ENCODE results near the gene FBXW7. TPM values are rescaled to one million over a fixed set of nuclear protein-coding genes. Genes with fewer than 3 reads are reported as not detected.

FBXW7 gene
- total RNA-seq, 1 experiment from 2014 or later: 23.0 TPM

GRCh38 chr4:152424396-152424795 is 111.5 kb downstream of the FBXW7 start:
- ATAC-seq: no peak
- no peak for DNase-seq (ENCODE audit: low spot score)
- no peak overlapping the region for H3K4me3 Mint-ChIP-seq
- H3K9me3 Mint-ChIP-seq: no peaks in the 10 kb centered on the region
- H3K27me3 Mint-ChIP-seq (ENCODE audit: low read depth): no peaks in the 10 kb centered on the region
- H3K4me1 Mint-ChIP-seq: peaks cover 26% of the 10 kb centered on the region
- ChIA-PET CTCF (interaction anchor here (1.5 to 1.9 kb wide), 3 partner anchors 12 to 77 kb away, joined by 4 to 6 read pairs (median 5); no protein-coding TSS in a partner anchor), POLR2A (no interaction called here)
- TF ChIP-seq CTCF (IDR thresholded peaks at IDR 0.05): no peak
- TF ChIP-seq, protein P1, sequence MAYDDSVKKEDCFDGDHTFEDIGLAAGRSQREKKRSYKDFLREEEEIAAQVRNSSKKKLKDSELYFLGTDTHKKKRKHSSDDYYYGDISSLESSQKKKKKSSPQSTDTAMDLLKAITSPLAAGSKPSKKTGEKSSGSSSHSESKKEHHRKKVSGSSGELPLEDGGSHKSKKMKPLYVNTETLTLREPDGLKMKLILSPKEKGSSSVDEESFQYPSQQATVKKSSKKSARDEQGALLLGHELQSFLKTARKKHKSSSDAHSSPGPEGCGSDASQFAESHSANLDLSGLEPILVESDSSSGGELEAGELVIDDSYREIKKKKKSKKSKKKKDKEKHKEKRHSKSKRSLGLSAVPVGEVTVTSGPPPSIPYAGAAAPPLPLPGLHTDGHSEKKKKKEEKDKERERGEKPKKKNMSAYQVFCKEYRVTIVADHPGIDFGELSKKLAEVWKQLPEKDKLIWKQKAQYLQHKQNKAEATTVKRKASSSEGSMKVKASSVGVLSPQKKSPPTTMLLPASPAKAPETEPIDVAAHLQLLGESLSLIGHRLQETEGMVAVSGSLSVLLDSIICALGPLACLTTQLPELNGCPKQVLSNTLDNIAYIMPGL (CRISPR knock-in tag; IDR thresholded peaks at IDR 0.05): no peak
- no peak for TF ChIP-seq MXD4 (CRISPR knock-in tag; IDR thresholded peaks at IDR 0.05; ENCODE audit: borderline replicate concordance)
- TF ChIP-seq SOX15 (CRISPR knock-in tag; IDR thresholded peaks at IDR 0.05): no peak
- TF ChIP-seq SP1 (CRISPR knock-in tag; conservative IDR thresholded peaks at IDR 0.05): no peak
- TF ChIP-seq, protein P2, sequence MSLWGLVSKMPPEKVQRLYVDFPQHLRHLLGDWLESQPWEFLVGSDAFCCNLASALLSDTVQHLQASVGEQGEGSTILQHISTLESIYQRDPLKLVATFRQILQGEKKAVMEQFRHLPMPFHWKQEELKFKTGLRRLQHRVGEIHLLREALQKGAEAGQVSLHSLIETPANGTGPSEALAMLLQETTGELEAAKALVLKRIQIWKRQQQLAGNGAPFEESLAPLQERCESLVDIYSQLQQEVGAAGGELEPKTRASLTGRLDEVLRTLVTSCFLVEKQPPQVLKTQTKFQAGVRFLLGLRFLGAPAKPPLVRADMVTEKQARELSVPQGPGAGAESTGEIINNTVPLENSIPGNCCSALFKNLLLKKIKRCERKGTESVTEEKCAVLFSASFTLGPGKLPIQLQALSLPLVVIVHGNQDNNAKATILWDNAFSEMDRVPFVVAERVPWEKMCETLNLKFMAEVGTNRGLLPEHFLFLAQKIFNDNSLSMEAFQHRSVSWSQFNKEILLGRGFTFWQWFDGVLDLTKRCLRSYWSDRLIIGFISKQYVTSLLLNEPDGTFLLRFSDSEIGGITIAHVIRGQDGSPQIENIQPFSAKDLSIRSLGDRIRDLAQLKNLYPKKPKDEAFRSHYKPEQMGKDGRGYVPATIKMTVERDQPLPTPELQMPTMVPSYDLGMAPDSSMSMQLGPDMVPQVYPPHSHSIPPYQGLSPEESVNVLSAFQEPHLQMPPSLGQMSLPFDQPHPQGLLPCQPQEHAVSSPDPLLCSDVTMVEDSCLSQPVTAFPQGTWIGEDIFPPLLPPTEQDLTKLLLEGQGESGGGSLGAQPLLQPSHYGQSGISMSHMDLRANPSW (CRISPR knock-in tag; conservative IDR thresholded peaks at IDR 0.05; ENCODE audit: low read depth): no peak
- TF ChIP-seq ATF3 (CRISPR knock-in tag; conservative IDR thresholded peaks at IDR 0.05): no peak
- no peak for TF ChIP-seq EMX1 (CRISPR knock-in tag; IDR thresholded peaks at IDR 0.05)
- TF ChIP-seq NR3C1 (CRISPR knock-in tag; conservative IDR thresholded peaks at IDR 0.05; ENCODE audit: low read depth): no peak
- TF ChIP-seq, protein P3, sequence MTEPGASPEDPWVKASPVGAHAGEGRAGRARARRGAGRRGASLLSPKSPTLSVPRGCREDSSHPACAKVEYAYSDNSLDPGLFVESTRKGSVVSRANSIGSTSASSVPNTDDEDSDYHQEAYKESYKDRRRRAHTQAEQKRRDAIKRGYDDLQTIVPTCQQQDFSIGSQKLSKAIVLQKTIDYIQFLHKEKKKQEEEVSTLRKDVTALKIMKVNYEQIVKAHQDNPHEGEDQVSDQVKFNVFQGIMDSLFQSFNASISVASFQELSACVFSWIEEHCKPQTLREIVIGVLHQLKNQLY (CRISPR knock-in tag; IDR thresholded peaks at IDR 0.05): no peak
- TF ChIP-seq E2F5 (CRISPR knock-in tag; IDR thresholded peaks at IDR 0.05): no peak
- no peak for TF ChIP-seq GTF2I (CRISPR knock-in tag; conservative IDR thresholded peaks at IDR 0.05)
- TF ChIP-seq JAZF1 (CRISPR knock-in tag; IDR thresholded peaks at IDR 0.05): no peak
- no peak for TF ChIP-seq PRRX2 (CRISPR knock-in tag; IDR thresholded peaks at IDR 0.05)
- no peak for TF ChIP-seq ZNF423 (CRISPR knock-in tag; IDR thresholded peaks at IDR 0.05)
- TF ChIP-seq, protein P4, sequence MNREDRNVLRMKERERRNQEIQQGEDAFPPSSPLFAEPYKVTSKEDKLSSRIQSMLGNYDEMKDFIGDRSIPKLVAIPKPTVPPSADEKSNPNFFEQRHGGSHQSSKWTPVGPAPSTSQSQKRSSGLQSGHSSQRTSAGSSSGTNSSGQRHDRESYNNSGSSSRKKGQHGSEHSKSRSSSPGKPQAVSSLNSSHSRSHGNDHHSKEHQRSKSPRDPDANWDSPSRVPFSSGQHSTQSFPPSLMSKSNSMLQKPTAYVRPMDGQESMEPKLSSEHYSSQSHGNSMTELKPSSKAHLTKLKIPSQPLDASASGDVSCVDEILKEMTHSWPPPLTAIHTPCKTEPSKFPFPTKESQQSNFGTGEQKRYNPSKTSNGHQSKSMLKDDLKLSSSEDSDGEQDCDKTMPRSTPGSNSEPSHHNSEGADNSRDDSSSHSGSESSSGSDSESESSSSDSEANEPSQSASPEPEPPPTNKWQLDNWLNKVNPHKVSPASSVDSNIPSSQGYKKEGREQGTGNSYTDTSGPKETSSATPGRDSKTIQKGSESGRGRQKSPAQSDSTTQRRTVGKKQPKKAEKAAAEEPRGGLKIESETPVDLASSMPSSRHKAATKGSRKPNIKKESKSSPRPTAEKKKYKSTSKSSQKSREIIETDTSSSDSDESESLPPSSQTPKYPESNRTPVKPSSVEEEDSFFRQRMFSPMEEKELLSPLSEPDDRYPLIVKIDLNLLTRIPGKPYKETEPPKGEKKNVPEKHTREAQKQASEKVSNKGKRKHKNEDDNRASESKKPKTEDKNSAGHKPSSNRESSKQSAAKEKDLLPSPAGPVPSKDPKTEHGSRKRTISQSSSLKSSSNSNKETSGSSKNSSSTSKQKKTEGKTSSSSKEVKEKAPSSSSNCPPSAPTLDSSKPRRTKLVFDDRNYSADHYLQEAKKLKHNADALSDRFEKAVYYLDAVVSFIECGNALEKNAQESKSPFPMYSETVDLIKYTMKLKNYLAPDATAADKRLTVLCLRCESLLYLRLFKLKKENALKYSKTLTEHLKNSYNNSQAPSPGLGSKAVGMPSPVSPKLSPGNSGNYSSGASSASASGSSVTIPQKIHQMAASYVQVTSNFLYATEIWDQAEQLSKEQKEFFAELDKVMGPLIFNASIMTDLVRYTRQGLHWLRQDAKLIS (CRISPR knock-in tag; IDR thresholded peaks at IDR 0.05; ENCODE audit: borderline replicate concordance): no peak
- no peak for TF ChIP-seq ZMAT4 (CRISPR knock-in tag; IDR thresholded peaks at IDR 0.05)
- TF ChIP-seq MYBL2 (CRISPR knock-in tag; IDR thresholded peaks at IDR 0.05): no peak
- TF ChIP-seq, protein P5, sequence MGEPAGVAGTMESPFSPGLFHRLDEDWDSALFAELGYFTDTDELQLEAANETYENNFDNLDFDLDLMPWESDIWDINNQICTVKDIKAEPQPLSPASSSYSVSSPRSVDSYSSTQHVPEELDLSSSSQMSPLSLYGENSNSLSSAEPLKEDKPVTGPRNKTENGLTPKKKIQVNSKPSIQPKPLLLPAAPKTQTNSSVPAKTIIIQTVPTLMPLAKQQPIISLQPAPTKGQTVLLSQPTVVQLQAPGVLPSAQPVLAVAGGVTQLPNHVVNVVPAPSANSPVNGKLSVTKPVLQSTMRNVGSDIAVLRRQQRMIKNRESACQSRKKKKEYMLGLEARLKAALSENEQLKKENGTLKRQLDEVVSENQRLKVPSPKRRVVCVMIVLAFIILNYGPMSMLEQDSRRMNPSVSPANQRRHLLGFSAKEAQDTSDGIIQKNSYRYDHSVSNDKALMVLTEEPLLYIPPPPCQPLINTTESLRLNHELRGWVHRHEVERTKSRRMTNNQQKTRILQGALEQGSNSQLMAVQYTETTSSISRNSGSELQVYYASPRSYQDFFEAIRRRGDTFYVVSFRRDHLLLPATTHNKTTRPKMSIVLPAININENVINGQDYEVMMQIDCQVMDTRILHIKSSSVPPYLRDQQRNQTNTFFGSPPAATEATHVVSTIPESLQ (CRISPR knock-in tag; IDR thresholded peaks at IDR 0.05): no peak
- TF ChIP-seq, protein P6, sequence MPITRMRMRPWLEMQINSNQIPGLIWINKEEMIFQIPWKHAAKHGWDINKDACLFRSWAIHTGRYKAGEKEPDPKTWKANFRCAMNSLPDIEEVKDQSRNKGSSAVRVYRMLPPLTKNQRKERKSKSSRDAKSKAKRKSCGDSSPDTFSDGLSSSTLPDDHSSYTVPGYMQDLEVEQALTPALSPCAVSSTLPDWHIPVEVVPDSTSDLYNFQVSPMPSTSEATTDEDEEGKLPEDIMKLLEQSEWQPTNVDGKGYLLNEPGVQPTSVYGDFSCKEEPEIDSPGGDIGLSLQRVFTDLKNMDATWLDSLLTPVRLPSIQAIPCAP (CRISPR knock-in tag; IDR thresholded peaks at IDR 0.05): no peak
- H3K36me3 Mint-ChIP-seq: no peaks in the 10 kb centered on the region
- no peak overlapping the region for H3K27ac Mint-ChIP-seq

All from WTC11 (cell line).